GM18520 (cell line): ENCODE results near the gene TBC1D3E.
"Not testable (repeated sequence)": the region's sequence is repeated elsewhere in the genome, so short reads cannot be mapped to it uniquely, and the experiment has no call there.

Experiments used
- ATAC-seq: cut with Tn5 transposase; IDR thresholded peaks from one replicate; pipeline ENCODE4 v1.9.1; 2021; ENCODE audit not compliant: unreplicated experiment

Gene TBC1D3E

GRCh38 chr17:38127651-38128050 lies at the start of gene TBC1D3E:
TSS of gene TBC1D3E (plus strand) at chr17:38127951. CDS start at chr17:38129496, 1,545 bp downstream.
- not testable (repeated sequence) for ATAC-seq

- ATAC-seq = not testable (repeated sequence)
Measured at GRCh38 chr17:38087344-38087743, 40.4 kb upstream of the TBC1D3E start.

GRCh38 chr17:38088120-38088519 lies 39.6 kb upstream of the TBC1D3E start:
- not testable (repeated sequence) for ATAC-seq

- not testable (repeated sequence) for ATAC-seq
Measured at GRCh38 chr17:38094059-38094694, 33.6 kb upstream of the TBC1D3E start.

GRCh38 chr17:38099262-38099661 lies 28.5 kb upstream of the TBC1D3E start:
- not testable (repeated sequence) for ATAC-seq

GRCh38 chr17:38119829-38120228 lies 7.9 kb upstream of the TBC1D3E start:
- not testable (repeated sequence) for ATAC-seq

GRCh38 chr17:38134860-38135259 lies 7.1 kb downstream of the TBC1D3E start:
- not testable (repeated sequence) for ATAC-seq
